Stimulated activated CD4-positive, alpha-beta T cell treated with anti-CD3 and anti-CD28 coated beads, Interleukin-1b, Interleukin-23, amount 100 ng/mL, for 24 hours (primary cell): Measurements from ENCODE around the gene D2HGDH.
A peak's percentile ranks its signal among the peaks of the same experiment; 100 is the strongest.
"Not testable (repeated sequence)": the region's sequence is repeated elsewhere in the genome, so short reads cannot be mapped to it uniquely, and the experiment has no call there.

ENCODE experiments used
- DNase-seq, 4 experiments: peaks; one replicate each; pipeline ENCODE4 v3.0.0-alpha.2; 2020; ENCODE audit warnings: low read depth in 4 of 4, low spot score in 1 of 4

Gene D2HGDH

GRCh38 chr2:241791385-241791784 lies 57.0 kb downstream of the D2HGDH start:
- not testable (repeated sequence) for DNase-seq

- DNase-seq, result no peak
Measured at GRCh38 chr2:241793385-241793784, 59.0 kb downstream of the D2HGDH start.

GRCh38 chr2:241794250-241794823 lies 59.9 kb downstream of the D2HGDH start:
- no peak for DNase-seq

GRCh38 chr2:241795021-241795999 lies 60.9 kb downstream of the D2HGDH start:
- no peak for DNase-seq

GRCh38 chr2:241796209-241796608 lies 61.8 kb downstream of the D2HGDH start:
- no peak for DNase-seq

GRCh38 chr2:241796610-241797138 lies 62.2 kb downstream of the D2HGDH start:
- DNase-seq, result no peak

- no peak for DNase-seq
Measured at GRCh38 chr2:241797441-241798080, 63.1 kb downstream of the D2HGDH start.

- no peak for DNase-seq
Measured at GRCh38 chr2:241798081-241798630, 63.7 kb downstream of the D2HGDH start.

GRCh38 chr2:241798631-241799521 lies 64.4 kb downstream of the D2HGDH start:
- no peak for DNase-seq

GRCh38 chr2:241799522-241800197 lies 65.2 kb downstream of the D2HGDH start:
- DNase-seq, result no peak

GRCh38 chr2:241800198-241800903 lies 65.9 kb downstream of the D2HGDH start:
- not testable (repeated sequence) for DNase-seq

GRCh38 chr2:241801611-241802420 lies 67.4 kb downstream of the D2HGDH start:
- no peak for DNase-seq

GRCh38 chr2:241802421-241803318 lies 68.2 kb downstream of the D2HGDH start:
- DNase-seq, result no peak

- DNase-seq, result peak in 2 of 4 experiments; percentile 28 to 29
Measured at GRCh38 chr2:241803387-241804325, 69.2 kb downstream of the D2HGDH start.

- no peak for DNase-seq
Measured at GRCh38 chr2:241804326-241805229, 70.1 kb downstream of the D2HGDH start.
